ENCODE measurements around the gene KIZ.

Gene KIZ

DNA sequence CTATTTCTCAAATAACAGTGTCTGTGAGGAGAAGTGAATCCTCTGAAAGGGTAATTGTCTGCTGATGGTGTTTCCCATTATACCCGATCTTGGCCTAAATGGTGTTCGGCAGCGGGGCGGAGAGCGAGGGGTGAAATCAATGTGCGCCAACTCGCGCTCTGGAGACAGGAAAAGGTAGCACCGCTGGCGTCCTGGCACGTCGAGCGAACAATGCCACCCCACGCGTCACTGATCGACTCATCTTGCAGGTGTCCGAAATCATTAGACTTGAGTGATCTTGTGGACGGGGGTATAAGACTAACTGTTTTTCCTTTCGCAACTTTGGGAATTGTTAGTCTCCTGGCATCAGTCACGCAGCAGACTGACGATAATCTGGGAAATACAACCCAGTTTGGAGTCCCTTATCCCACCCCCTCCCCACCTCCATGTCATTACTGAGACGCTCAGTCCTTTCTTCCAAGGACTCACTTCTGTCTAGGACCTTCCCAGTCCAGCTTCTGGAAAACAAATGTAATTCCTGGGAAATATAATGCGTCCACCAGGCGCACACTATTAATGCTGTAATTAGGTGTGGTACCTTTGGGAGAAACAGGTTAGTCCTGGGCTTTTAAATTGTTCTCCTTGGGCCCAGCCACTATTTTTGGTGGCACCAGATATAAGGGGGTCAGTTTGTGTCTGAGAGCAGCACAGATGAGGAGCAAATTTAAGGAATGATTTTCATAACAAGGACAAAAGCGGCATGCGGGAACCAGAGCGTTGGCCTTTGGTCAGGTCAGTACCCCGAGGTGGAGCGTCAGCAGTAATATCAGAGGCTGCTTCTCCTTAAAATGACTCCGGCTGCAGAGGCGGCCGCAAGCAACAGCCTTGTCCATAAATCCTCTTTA lies 22.1 kb upstream of the KIZ start:
- Mint-ChIP-seq H3K27ac (no peak overlapping the region), H3K27me3 (ENCODE audit: low read depth, poor library complexity) (peaks cover 100% of the 10 kb centered on the region), H3K36me3 (ENCODE audit: low read depth) (no peaks in the 10 kb centered on the region), H3K4me1 (peaks cover 30% of the 10 kb centered on the region), H3K9me3 (no peaks in the 10 kb centered on the region), H3K4me3 (no peak overlapping the region)
- TF ChIP-seq, protein P1, sequence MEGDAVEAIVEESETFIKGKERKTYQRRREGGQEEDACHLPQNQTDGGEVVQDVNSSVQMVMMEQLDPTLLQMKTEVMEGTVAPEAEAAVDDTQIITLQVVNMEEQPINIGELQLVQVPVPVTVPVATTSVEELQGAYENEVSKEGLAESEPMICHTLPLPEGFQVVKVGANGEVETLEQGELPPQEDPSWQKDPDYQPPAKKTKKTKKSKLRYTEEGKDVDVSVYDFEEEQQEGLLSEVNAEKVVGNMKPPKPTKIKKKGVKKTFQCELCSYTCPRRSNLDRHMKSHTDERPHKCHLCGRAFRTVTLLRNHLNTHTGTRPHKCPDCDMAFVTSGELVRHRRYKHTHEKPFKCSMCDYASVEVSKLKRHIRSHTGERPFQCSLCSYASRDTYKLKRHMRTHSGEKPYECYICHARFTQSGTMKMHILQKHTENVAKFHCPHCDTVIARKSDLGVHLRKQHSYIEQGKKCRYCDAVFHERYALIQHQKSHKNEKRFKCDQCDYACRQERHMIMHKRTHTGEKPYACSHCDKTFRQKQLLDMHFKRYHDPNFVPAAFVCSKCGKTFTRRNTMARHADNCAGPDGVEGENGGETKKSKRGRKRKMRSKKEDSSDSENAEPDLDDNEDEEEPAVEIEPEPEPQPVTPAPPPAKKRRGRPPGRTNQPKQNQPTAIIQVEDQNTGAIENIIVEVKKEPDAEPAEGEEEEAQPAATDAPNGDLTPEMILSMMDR (IDR thresholded peaks at IDR 0.05) = no peak
- no peak for DNase-seq

DNA sequence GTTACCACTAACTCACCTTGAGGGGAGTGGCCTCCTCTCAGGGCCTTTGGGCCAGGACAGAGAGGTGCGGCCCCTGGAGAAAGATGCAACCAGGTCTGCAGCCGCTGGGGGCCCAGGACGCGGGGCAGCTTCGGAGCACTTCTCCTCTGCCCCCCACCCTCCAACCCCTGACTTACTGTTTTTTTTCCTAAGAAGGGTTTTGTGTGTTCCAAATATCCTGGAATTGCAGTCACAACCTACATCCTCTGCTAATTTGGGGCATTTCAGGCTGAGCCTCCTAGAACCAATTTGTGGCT lies 21.5 kb upstream of the KIZ start:
- Mint-ChIP-seq H3K9me3 (no peaks in the 10 kb centered on the region), H3K4me1 (peaks cover 30% of the 10 kb centered on the region), H3K27me3 (ENCODE audit: low read depth, poor library complexity) (peaks cover 100% of the 10 kb centered on the region), H3K4me3 (no peak overlapping the region), H3K36me3 (ENCODE audit: low read depth) (no peaks in the 10 kb centered on the region), H3K27ac (no peak overlapping the region)
- no peak for DNase-seq
- TF ChIP-seq, protein P1 (IDR thresholded peaks at IDR 0.05) = no peak

DNA sequence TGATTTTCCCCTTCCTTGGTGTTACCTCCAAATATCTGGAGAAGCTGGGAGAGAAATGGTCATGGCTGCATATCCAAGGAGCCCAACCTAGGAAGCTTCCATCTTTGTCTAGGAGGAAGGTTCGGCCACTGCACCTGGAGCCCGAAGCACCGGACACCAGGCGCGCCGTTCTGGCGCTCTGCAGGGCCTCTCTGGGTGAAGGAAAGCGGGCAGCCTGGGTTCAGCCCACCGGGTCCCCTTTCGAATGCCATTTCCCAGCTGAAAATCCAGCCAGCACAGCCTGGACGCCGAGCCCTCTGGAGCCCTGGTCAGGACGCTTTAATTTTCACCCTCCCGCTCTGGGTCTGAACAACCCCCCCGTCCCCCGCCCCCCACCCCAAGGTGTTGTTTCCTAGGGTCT lies 21.0 kb upstream of the KIZ start:
- no peaks in the 10 kb centered on the region for H3K36me3 Mint-ChIP-seq (ENCODE audit: low read depth)
- H3K27ac Mint-ChIP-seq = no peak overlapping the region
- H3K4me1 Mint-ChIP-seq = peaks cover 30% of the 10 kb centered on the region
- H3K27me3 Mint-ChIP-seq (ENCODE audit: low read depth, poor library complexity) = peaks cover 100% of the 10 kb centered on the region
- H3K9me3 Mint-ChIP-seq = no peaks in the 10 kb centered on the region
- no peak overlapping the region for H3K4me3 Mint-ChIP-seq
- TF ChIP-seq, protein P1 (IDR thresholded peaks at IDR 0.05) = no peak
- no peak for DNase-seq

DNA sequence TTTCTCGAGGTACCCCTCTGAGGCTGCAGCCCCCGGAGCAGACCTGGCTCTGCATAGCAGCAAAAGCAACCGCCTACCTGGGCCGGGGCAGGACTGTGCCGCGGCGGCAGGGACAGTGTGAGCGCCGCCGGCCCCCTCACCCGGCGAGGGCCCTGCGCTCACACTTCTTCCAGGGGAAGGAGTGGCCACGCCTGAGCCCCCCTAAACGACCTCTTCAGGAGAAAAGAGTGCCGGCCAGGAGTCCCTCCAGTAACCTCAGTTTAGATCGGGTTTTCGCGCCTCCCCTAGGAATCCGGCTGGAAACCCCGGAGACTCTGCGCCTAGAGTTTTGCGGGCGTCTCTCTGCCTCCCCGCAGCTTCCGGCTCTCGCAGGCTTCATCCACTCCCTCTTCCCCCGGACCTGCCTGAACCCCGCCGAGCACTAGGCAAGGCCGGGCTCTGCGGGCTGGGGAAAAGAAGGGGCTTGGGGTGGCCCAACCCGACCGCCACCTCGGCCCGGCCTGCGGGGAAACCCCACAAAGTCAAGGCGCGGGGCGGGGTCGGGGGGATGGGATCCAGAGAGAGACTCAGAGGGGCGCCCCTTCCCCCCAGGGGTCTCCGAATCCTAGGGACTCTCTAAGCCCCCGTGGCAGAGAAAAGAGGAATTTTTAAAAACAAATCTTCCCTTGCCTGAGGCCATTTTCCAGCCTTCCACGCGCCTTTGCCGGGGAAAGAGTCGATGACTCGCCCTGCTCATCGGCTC lies 20.3 kb upstream of the KIZ start:
- peak; percentile 38 for DNase-seq
- H3K4me3 Mint-ChIP-seq = peak overlapping the region; percentile 71
- peaks cover 100% of the 10 kb centered on the region for H3K27me3 Mint-ChIP-seq (ENCODE audit: low read depth, poor library complexity)
- no peak overlapping the region for H3K27ac Mint-ChIP-seq
- no peaks in the 10 kb centered on the region for H3K36me3 Mint-ChIP-seq (ENCODE audit: low read depth)
- peaks cover 23% of the 10 kb centered on the region for H3K4me1 Mint-ChIP-seq
- TF ChIP-seq, protein P1 (IDR thresholded peaks at IDR 0.05) = no peak
- no peaks in the 10 kb centered on the region for H3K9me3 Mint-ChIP-seq

DNA sequence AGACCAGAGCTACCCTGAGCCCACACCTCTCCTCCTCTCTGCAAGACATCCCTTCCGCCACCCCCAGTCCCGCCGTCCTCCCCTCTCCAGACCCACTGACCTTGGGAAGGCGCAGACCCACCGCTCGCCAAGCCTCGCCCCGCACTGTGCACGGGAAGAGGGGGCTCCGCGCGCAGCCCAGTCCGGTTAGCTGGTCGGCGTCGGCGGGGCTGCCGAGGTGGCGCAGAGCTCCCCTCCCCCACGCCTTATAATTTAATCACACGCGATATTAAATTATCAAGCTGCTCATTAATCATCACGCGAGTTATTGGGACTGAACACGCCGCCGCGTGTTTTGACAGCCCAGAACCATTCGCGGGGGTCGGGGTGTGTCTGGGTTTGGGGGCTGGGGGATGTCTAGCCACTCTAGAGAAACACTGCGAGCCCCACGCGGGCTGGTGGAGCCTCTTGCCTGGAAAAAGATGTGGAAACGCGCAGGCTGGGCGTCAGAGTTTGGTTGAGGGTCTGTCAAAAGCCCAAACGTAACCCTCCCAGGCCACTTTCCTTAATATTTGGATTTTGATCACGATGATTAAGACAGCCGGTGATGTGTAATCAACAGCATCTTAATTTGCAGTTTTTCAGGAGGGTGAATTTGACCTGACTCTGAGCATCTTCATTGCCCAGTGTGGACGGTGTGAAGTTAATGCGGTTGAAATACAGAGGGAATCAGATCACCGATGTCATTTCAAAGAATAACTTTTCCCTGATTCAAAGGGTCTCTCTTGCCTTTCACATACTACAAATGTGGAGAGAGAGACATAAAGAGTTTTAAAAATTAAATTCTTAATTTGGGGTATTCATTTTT lies 19.5 kb upstream of the KIZ start, which contains the start of gene LINC00237:
Gene LINC00237, minus strand, starts transcription at position 188 of the 847 bp plus-strand sequence.
- Mint-ChIP-seq H3K36me3 (ENCODE audit: low read depth) (no peaks in the 10 kb centered on the region), H3K9me3 (no peaks in the 10 kb centered on the region), H3K27me3 (ENCODE audit: low read depth, poor library complexity) (peaks cover 100% of the 10 kb centered on the region), H3K4me3 (peak within 1 kb of the TSS; percentile 71), H3K27ac (no peak within 1 kb of the TSS), H3K4me1 (peaks cover 18% of the 10 kb centered on the region)
- TF ChIP-seq, protein P1 (IDR thresholded peaks at IDR 0.05) = no peak
- DNase-seq = peak; percentile 22

Measured in nephron progenitor cell (in vitro differentiated cells).